Gastroesophageal sphincter (tissue), 3 donors: ENCODE results near the gene CHCT1.

Experiments used
- CTCF ChIP-seq, 4 experiments: fragments of 200-600 bp in 2 of 4; fragments of 450-650 bp in 2 of 4; sonication (generic) in 1 of 4; IDR thresholded peaks; one replicate each; pipeline ENCODE4 v1.5.1; 2017 to 2019; ENCODE audit warnings: antibody characterized with exemption in 4 of 4, mild to moderate bottlenecking in 2 of 4, moderate library complexity in 2 of 4
- EP300 ChIP-seq: sonication (generic); formaldehyde crosslinking; IDR thresholded peaks from one replicate; pipeline ENCODE4 v1.6.1; 2017; ENCODE audit warnings: antibody characterized with exemption, mild to moderate bottlenecking
- POLR2A ChIP-seq, 2 donors: fragments of 450-650 bp; IDR thresholded peaks; one replicate each; pipeline ENCODE4 v1.6.1; 2017; ENCODE audit warnings: antibody characterized with exemption in 2 of 2, mild to moderate bottlenecking in 2 of 2, moderate library complexity in 1 of 2
- POLR2AphosphoS5 ChIP-seq: sonication (generic); formaldehyde crosslinking; IDR thresholded peaks from one replicate; pipeline ENCODE4 v1.6.1; 2017; ENCODE audit warnings: antibody characterized with exemption

- no peak for TF ChIP-seq CTCF (IDR thresholded peaks at IDR 0.05)
- TF ChIP-seq POLR2A (IDR thresholded peaks at IDR 0.05) = no peak
- TF ChIP-seq POLR2AphosphoS5 = no peak
- no peak for TF ChIP-seq EP300
Observed at GRCh38 chr17:60455378-60455777, 33.1 kb downstream of the CHCT1 start.
